IMR-90 (cell line): ENCODE data around the gene RAMP3. TPM values are rescaled to one million over a fixed set of nuclear protein-coding genes. Genes with fewer than 3 reads are reported as not detected.

ENCODE experiments used
- ATAC-seq: fragments of 200-7000 bp; cut with Tn5 transposase; 2 replicates; pipeline ENCODE4 v1.9.1; 2020; ENCODE audit warnings: low read depth, mild to moderate bottlenecking, moderate library complexity
- BruUV-seq: library from RNA; stranded (reverse); fragments of 400-500 nt; replicated peaks from 2 replicates; lab custom pipeline; 2021; lab: Mats Ljungman, UMichigan
- CTCF ChIA-PET: fragments of 300-600 bp; formaldehyde crosslinking; extraction: SDS; loops from one replicate; lab custom pipeline; 2021; ENCODE audit warnings: antibody characterized with exemption; lab: Yijun Ruan, JAX
- POLR2A ChIA-PET: fragments of 300-600 bp; sonication (Branson Sonifier 250); formaldehyde crosslinking; loops from one replicate; lab custom pipeline; 2022; ENCODE audit warnings: antibody characterized with exemption; ENCODE audit not compliant: unreplicated experiment; lab: Charles Lee
- DNase-seq: peaks from one replicate; pipeline ENCODE4 v3.0.0; 2013
- H2AFZ ChIP-seq: replicated peaks from 2 replicates; pipeline ENCODE3; 2013; ENCODE audit warnings: low read length, mild to moderate bottlenecking; ENCODE audit not compliant: poor library complexity
- H2AK5ac ChIP-seq: 2 replicates; pipeline ENCODE4 v1.6.1; 2013; ENCODE audit warnings: low read depth, low read length, inconsistent platforms
- H2AK9ac ChIP-seq: replicated peaks from 2 replicates; pipeline ENCODE3; 2013; ENCODE audit warnings: mild to moderate bottlenecking, low read depth, low read length, moderate library complexity; ENCODE audit not compliant: poor library complexity
- H2BK120ac ChIP-seq: 2 replicates; pipeline ENCODE4 v1.6.1; 2013; ENCODE audit warnings: low read depth, low read length, inconsistent platforms
- H2BK15ac ChIP-seq: 3 replicates; pipeline ENCODE4 v1.6.1; 2013; ENCODE audit warnings: low read depth, low read length, inconsistent platforms
- H2BK20ac ChIP-seq: 2 replicates; pipeline ENCODE4 v1.6.1; 2013; ENCODE audit warnings: low read depth, mild to moderate bottlenecking, inconsistent platforms, low read length, moderate library complexity
- H2BK5ac ChIP-seq: 2 replicates; pipeline ENCODE4 v1.6.1; 2013; ENCODE audit warnings: mild to moderate bottlenecking, low read depth, low read length, inconsistent platforms; ENCODE audit not compliant: poor library complexity, severe bottlenecking
- H3K14ac ChIP-seq: replicated peaks from 2 replicates; pipeline ENCODE4 v1.6.1; 2013; ENCODE audit warnings: low read depth, low read length, inconsistent platforms
- H3K18ac ChIP-seq: 2 replicates; pipeline ENCODE4 v1.6.1; 2013; ENCODE audit warnings: low read depth, low read length, control low read depth
- H3K23ac ChIP-seq: 2 replicates; pipeline ENCODE4 v1.6.1; 2013; ENCODE audit warnings: low read depth, low read length, inconsistent platforms
- H3K27ac ChIP-seq: 2 replicates; pipeline ENCODE4 v1.5.1; 2013; ENCODE audit warnings: mild to moderate bottlenecking, control low read depth, low read length; ENCODE audit not compliant: insufficient read depth
- H3K27me3 ChIP-seq: 2 replicates; pipeline ENCODE4 v1.6.1; 2013; ENCODE audit warnings: low read length; ENCODE audit not compliant: control insufficient read depth, insufficient read depth
- H3K36me3 ChIP-seq: 2 replicates; pipeline ENCODE4 v1.6.1; 2013; ENCODE audit warnings: low read length, mixed read lengths; ENCODE audit not compliant: control insufficient read depth, insufficient read depth
- H3K4ac ChIP-seq: 2 replicates; pipeline ENCODE4 v1.6.1; 2013; ENCODE audit warnings: low read depth, low read length, inconsistent platforms
- H3K4me1 ChIP-seq: 2 replicates; pipeline ENCODE4 v1.6.1; 2013; ENCODE audit warnings: low read length, mixed read lengths; ENCODE audit not compliant: control insufficient read depth, insufficient read depth
- H3K4me2 ChIP-seq: 2 replicates; pipeline ENCODE4 v1.6.1; 2013; ENCODE audit warnings: low read depth, mild to moderate bottlenecking, control low read depth, low read length, moderate library complexity
- H3K4me3 ChIP-seq: 2 replicates; pipeline ENCODE4 v1.5.1; 2013; ENCODE audit warnings: low read depth, mild to moderate bottlenecking, control low read depth, low read length, moderate library complexity; ENCODE audit not compliant: insufficient read depth
- H3K56ac ChIP-seq: 2 replicates; pipeline ENCODE4 v1.6.1; 2013; ENCODE audit warnings: low read length, inconsistent platforms; ENCODE audit not compliant: insufficient read depth; ENCODE audit errors: extremely low read depth
- H3K79me1 ChIP-seq, 2 experiments: 2 replicates each; pipeline ENCODE4 v1.6.1; 2013; ENCODE audit warnings: low read length in 2 of 2, inconsistent platforms in 1 of 2, low read depth in 1 of 2
- H3K9ac ChIP-seq: 2 replicates; pipeline ENCODE4 v1.6.1; 2013; ENCODE audit warnings: low read depth, low read length, control low read depth
- H3K9me1 ChIP-seq: 2 replicates; pipeline ENCODE4 v1.6.1; 2013; ENCODE audit warnings: low read length, inconsistent platforms; ENCODE audit not compliant: insufficient read depth
- H3K9me3 ChIP-seq: 2 replicates; pipeline ENCODE4 v1.6.1; 2013; ENCODE audit warnings: low read length; ENCODE audit not compliant: control insufficient read depth, insufficient read depth
- H4K20me1 ChIP-seq: 2 replicates; pipeline ENCODE4 v1.6.1; 2013; ENCODE audit warnings: low read length, inconsistent platforms; ENCODE audit not compliant: insufficient read depth
- H4K5ac ChIP-seq: 2 replicates; pipeline ENCODE4 v1.6.1; 2013; ENCODE audit warnings: mild to moderate bottlenecking, low read depth, low read length, control low read depth
- H4K8ac ChIP-seq, 2 experiments: 2 replicates each; pipeline ENCODE4 v1.6.1; 2013; ENCODE audit warnings: low read depth in 2 of 2, low read length in 2 of 2, control low read depth in 1 of 2, inconsistent platforms in 1 of 2
- H4K91ac ChIP-seq: 2 replicates; pipeline ENCODE4 v1.6.1; 2013; ENCODE audit warnings: low read depth, low read length, inconsistent platforms; ENCODE audit not compliant: insufficient read depth
- BHLHE40 ChIP-seq: fragments of 150-350 bp; IDR thresholded peaks from 2 replicates; pipeline ENCODE4 v1.6.1; 2016; ENCODE audit warnings: mild to moderate bottlenecking, low read depth, low read length
- CEBPB ChIP-seq: IDR thresholded peaks from 2 replicates; pipeline ENCODE4 v1.6.1; 2012; ENCODE audit warnings: low read depth, low read length, improper control_type of control experiment
- CHD1 ChIP-seq: IDR thresholded peaks from 2 replicates; pipeline ENCODE4 v1.6.1; 2012; ENCODE audit warnings: low read depth, low read length, improper control_type of control experiment
- FOS ChIP-seq: fragments of 150-350 bp; IDR thresholded peaks from 2 replicates; pipeline ENCODE4 v1.6.1; 2016; ENCODE audit warnings: low read depth, low read length
- MAFK ChIP-seq: IDR thresholded peaks from 2 replicates; pipeline ENCODE4 v1.6.1; 2012; ENCODE audit warnings: low read depth, low read length, improper control_type of control experiment
- MAZ ChIP-seq: IDR thresholded peaks from 2 replicates; pipeline ENCODE4 v1.6.1; 2012; ENCODE audit warnings: low read depth, mild to moderate bottlenecking, low read length, improper control_type of control experiment, moderate library complexity, borderline replicate concordance
- MXI1 ChIP-seq: IDR thresholded peaks from 2 replicates; pipeline ENCODE4 v1.6.1; 2012; ENCODE audit warnings: low read depth, mild to moderate bottlenecking, low read length, moderate library complexity, borderline replicate concordance
- NFE2L2 ChIP-seq: fragments of 150-350 bp; IDR thresholded peaks from 2 replicates; pipeline ENCODE4 v1.6.1; 2016; ENCODE audit warnings: low read depth, mild to moderate bottlenecking, low read length
- POLR2A ChIP-seq: IDR thresholded peaks from 2 replicates; pipeline ENCODE4 v1.6.1; 2012; ENCODE audit warnings: mild to moderate bottlenecking, low read depth, low read length
- RAD21 ChIP-seq: IDR thresholded peaks from 2 replicates; pipeline ENCODE4 v1.6.1; 2012; ENCODE audit warnings: low read length, improper control_type of control experiment
- RCOR1 ChIP-seq: IDR thresholded peaks from 2 replicates; pipeline ENCODE4 v1.6.1; 2012; ENCODE audit warnings: mild to moderate bottlenecking, low read length, improper control_type of control experiment; ENCODE audit not compliant: insufficient replicate concordance
- RFX5 ChIP-seq: IDR thresholded peaks from 2 replicates; pipeline ENCODE4 v1.8.0; 2012; ENCODE audit warnings: low read depth, mild to moderate bottlenecking, low read length, moderate library complexity
- SMC3 ChIP-seq: fragments of 150-350 bp; IDR thresholded peaks from 2 replicates; pipeline ENCODE4 v1.6.1; 2016; ENCODE audit warnings: low read depth, mild to moderate bottlenecking, antibody characterized with exemption, low read length, moderate library complexity
- WGBS, 2 experiments: methylation state at CpG; one replicate each; pipeline versions ENCODE4 v1.1.5 to v1.1.7; 2013; ENCODE audit warnings: missing lambda C conversion rate in 2 of 2; ENCODE audit not compliant: insufficient read length in 1 of 2; ENCODE audit errors: extremely low coverage in 2 of 2; 5-methylcytosine and 5-hydroxymethylcytosine counted together
- dilution Hi-C: fragments of 300-500 bp; cut with HindIII; formaldehyde crosslinking; loops from one replicate; pipeline ENCODE4 v1.14.3; 2018; ENCODE audit warnings: low sequenced_read_pairs; ENCODE audit not compliant: unreplicated experiment
- in situ Hi-C: fragments of 300-500 bp; cut with MboI; formaldehyde crosslinking; loops from 3 replicates; pipeline ENCODE4 v1.14.3; 2019; ENCODE audit warnings: low sequenced_read_pairs, inconsistent platforms, mixed read lengths
- intact Hi-C: fragments of 100-400 bp; cut with micrococcal nuclease; formaldehyde crosslinking; loops from 2 replicates; pipeline ENCODE4 v1.10.0; 2022
- polyA plus RNA-seq, 3 experiments: library from polyadenylated mRNA; depleted of rRNA; stranded (reverse); fragments of >200 nt; gene quantifications; 2 replicates each; pipeline ENCODE4 v1.2.3, GENCODE V29; 2012; ENCODE audit warnings: low replicate concordance in 1 of 3
- total RNA-seq: library from RNA; depleted of rRNA; stranded (reverse); fragments of >200 nt; gene quantifications from 2 replicates; pipeline ENCODE4 v1.2.3, GENCODE V29; 2012
- TF ChIP-seq, protein P1 (sequence below): fragments of 150-350 bp; IDR thresholded peaks from 2 replicates; pipeline ENCODE4 v1.6.1; 2016; ENCODE audit warnings: low read depth, mild to moderate bottlenecking, low read length, moderate library complexity, borderline replicate concordance
- TF ChIP-seq, protein P2 (sequence below): conservative IDR thresholded peaks from 2 replicates; pipeline ENCODE4 v1.5.1; 2012; ENCODE audit warnings: mild to moderate bottlenecking, low read depth, low read length, improper control_type of control experiment
- TF ChIP-seq, protein P3 (sequence below): fragments of 150-350 bp; IDR thresholded peaks from 2 replicates; pipeline ENCODE4 v1.6.1; 2017; ENCODE audit warnings: mild to moderate bottlenecking, antibody characterized with exemption, low read length, low read depth

Gene RAMP3
- total and polyA plus RNA-seq, 2 of the 4 experiments (the other 2 are of a cell fraction) = not detected

DNA sequence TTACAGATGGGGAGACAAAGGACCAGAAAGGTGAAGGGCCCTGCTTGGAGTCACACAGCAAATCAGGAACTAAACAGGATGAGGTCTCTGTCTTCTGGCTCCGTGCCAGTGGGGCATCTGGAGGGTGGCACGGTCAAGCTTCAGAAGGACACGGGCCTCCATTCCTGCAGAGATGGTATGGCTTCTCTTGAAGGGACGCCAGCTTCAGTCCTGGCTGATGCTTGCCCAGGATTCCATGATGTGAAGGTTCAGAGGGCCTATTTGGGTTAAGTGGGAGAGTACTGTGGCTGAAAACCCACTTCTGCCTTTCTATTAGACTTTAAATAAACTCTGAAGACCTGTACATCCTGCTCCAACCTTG is 6.1 kb downstream of the RAMP3 start:
- Histone ChIP-seq H2AK9ac (no peak overlapping the region), H3K9me1 (no peaks in the 10 kb centered on the region), H3K27me3 (peaks cover 26% of the 10 kb centered on the region), H3K4ac (no peak overlapping the region), H4K20me1 (no peaks in the 10 kb centered on the region), H3K14ac (no peak overlapping the region), H4K8ac (no peak overlapping the region), H3K9me3 (no peaks in the 10 kb centered on the region), H2AK5ac (no peak overlapping the region), H3K4me3 (no peak overlapping the region), H3K23ac (no peak overlapping the region), H2BK120ac (no peak overlapping the region), H3K4me2 (no peak overlapping the region), H3K79me1 (no peaks in the 10 kb centered on the region), H3K56ac (no peak overlapping the region), H4K91ac (no peak overlapping the region), H3K27ac (no peak overlapping the region), H3K9ac (no peak overlapping the region), H3K4me1 (no peaks in the 10 kb centered on the region), H2BK15ac (no peak overlapping the region), H3K18ac (no peak overlapping the region), H2AFZ (no peak overlapping the region), H2BK5ac (no peak overlapping the region), H2BK20ac (no peak overlapping the region), H4K5ac (no peak overlapping the region), H3K36me3 (no peaks in the 10 kb centered on the region)
- ATAC-seq = no peak
- no peak for DNase-seq
- no TSS peak for BruUV-seq
- POLR2A ChIA-PET = no interaction called here
- in situ Hi-C loops (no loop called here), intact Hi-C loops (no loop called here), dilution Hi-C loops (no loop called here)
- TF ChIP-seq MAZ = no peak
- TF ChIP-seq, protein P1, sequence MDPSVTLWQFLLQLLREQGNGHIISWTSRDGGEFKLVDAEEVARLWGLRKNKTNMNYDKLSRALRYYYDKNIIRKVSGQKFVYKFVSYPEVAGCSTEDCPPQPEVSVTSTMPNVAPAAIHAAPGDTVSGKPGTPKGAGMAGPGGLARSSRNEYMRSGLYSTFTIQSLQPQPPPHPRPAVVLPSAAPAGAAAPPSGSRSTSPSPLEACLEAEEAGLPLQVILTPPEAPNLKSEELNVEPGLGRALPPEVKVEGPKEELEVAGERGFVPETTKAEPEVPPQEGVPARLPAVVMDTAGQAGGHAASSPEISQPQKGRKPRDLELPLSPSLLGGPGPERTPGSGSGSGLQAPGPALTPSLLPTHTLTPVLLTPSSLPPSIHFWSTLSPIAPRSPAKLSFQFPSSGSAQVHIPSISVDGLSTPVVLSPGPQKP = no peak
- TF ChIP-seq BHLHE40 = no peak
- TF ChIP-seq, protein P2, sequence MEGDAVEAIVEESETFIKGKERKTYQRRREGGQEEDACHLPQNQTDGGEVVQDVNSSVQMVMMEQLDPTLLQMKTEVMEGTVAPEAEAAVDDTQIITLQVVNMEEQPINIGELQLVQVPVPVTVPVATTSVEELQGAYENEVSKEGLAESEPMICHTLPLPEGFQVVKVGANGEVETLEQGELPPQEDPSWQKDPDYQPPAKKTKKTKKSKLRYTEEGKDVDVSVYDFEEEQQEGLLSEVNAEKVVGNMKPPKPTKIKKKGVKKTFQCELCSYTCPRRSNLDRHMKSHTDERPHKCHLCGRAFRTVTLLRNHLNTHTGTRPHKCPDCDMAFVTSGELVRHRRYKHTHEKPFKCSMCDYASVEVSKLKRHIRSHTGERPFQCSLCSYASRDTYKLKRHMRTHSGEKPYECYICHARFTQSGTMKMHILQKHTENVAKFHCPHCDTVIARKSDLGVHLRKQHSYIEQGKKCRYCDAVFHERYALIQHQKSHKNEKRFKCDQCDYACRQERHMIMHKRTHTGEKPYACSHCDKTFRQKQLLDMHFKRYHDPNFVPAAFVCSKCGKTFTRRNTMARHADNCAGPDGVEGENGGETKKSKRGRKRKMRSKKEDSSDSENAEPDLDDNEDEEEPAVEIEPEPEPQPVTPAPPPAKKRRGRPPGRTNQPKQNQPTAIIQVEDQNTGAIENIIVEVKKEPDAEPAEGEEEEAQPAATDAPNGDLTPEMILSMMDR = no peak
- no peak for TF ChIP-seq FOS
- TF ChIP-seq CHD1 = no peak
- TF ChIP-seq POLR2A = no peak
- TF ChIP-seq NFE2L2 = no peak
- no peak for TF ChIP-seq MXI1
- TF ChIP-seq RAD21 = no peak
- TF ChIP-seq SMC3 = no peak
- no peak for TF ChIP-seq CEBPB
- TF ChIP-seq MAFK = no peak
- no peak for TF ChIP-seq RCOR1
- TF ChIP-seq, protein P3, sequence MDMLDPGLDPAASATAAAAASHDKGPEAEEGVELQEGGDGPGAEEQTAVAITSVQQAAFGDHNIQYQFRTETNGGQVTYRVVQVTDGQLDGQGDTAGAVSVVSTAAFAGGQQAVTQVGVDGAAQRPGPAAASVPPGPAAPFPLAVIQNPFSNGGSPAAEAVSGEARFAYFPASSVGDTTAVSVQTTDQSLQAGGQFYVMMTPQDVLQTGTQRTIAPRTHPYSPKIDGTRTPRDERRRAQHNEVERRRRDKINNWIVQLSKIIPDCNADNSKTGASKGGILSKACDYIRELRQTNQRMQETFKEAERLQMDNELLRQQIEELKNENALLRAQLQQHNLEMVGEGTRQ = no peak
- TF ChIP-seq RFX5 = no peak
- WGBS, 2 experiments = no CpG with 5 or more reads among the region's 4 CpGs
- CTCF ChIA-PET = no interaction called here
